Stimulated activated CD8-positive, alpha-beta memory T cell treated with anti-CD3 and anti-CD28 coated beads, Interleukin-4, amount 100 ng/mL, for 1 hour (primary cell): ENCODE results near the gene PCNX3.

Experiments used
- DNase-seq, 2 donors: peaks; one replicate each; pipeline ENCODE4 v3.0.0-alpha.2; 2020; ENCODE audit warnings: low read depth in 2 of 2, low spot score in 1 of 2

PCNX3 gene

DNA sequence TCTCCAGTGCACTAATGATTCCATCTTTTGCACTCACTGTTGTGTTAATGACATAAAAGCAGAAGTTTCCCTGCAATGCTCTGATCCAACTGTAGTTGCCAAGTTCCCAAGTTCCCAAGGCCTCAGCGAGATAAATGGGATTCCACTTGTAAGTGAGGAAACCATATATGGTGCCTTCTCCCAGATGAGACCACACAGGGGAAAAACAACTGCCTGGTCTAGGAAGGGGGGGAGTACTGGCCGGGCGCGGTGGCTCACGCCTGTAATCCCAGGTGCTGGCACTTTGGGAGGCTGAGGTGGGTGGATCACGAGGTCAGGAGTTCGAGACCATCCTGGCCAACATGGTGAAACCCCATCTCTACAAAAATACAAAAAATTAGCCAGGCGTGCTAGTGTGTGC is 70.4 kb downstream of the PCNX3 start:
- no peak for DNase-seq
